C4-2B (cell line): ENCODE results near the gene WDR73.
"Not testable (repeated sequence)": the region's sequence is repeated elsewhere in the genome, so short reads cannot be mapped to it uniquely, and the experiment has no call there.

Source experiments
- H3K27ac ChIP-seq: fragments of 450-650 bp; 2 replicates; pipeline ENCODE4 v1.5.1; 2017
- ZFX ChIP-seq: fragments of 450-650 bp; IDR thresholded peaks from 2 replicates; pipeline ENCODE4 v1.6.1; 2017
- TF ChIP-seq, protein P1 (sequence below): fragments of 450-650 bp; conservative IDR thresholded peaks from 2 replicates; pipeline ENCODE4 v1.5.1; 2017; ENCODE audit warnings: mild to moderate bottlenecking

Gene WDR73

DNA sequence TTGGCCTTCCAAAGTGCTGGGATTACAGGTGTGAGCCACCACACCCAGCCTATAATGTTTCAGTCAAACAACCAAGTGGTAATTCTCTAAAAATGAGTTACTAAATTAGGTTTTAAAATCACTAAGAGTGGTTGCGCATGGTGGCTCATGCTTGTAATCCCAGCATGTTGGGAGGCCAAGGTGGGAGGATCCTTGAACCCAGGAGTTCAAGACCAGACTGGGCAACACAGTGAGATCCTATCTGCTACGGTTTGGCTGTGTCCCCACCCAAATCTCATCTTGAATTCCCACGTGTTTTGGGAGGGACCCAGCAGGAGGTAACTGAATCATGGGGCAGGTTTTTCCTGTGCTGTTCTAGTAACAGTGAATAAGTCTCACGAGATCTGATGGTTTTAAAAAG is 35.8 kb upstream of the WDR73 start:
- no peak for TF ChIP-seq ZFX
- H3K27ac ChIP-seq = no peak overlapping the region

DNA sequence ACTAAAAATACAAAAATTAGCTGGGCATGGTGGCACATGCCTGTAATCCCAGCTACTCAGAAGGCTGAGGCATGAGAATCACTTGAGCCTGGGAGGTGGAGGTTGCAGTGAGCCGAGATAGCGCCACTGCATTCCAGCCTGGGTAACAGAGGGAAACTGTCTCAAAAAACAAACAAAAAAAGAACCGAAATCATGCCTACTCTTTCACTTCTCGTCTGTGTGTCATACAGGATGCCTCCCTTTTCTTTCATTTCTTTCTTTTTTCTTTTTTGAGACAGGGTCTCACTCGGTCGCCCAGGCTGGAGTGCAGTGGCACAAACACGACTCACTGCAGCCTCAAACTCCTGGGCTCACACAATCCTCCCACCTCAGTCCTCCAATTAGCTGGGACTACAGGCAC is 32.4 kb upstream of the WDR73 start:
- H3K27ac ChIP-seq = not testable (repeated sequence)

DNA sequence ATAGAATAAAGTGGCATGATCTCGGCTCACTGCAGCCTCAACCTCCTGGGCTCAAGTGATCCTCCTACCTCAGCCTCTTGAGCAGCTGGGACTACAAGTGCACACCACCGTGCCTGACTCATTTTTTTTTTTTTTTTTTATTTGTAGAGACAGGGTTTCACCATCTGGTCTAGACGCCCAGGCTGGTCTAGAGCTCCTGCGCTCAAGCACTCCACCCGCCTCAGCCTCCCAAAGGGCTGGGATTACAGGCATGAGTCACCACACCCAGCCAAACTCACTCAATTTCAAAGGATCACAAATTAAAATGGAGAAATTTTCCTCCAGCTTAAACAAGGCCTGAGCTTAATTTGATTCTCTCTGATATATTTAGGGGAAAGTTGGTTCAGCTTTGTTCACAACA is 31.2 kb upstream of the WDR73 start:
- TF ChIP-seq, protein P1, sequence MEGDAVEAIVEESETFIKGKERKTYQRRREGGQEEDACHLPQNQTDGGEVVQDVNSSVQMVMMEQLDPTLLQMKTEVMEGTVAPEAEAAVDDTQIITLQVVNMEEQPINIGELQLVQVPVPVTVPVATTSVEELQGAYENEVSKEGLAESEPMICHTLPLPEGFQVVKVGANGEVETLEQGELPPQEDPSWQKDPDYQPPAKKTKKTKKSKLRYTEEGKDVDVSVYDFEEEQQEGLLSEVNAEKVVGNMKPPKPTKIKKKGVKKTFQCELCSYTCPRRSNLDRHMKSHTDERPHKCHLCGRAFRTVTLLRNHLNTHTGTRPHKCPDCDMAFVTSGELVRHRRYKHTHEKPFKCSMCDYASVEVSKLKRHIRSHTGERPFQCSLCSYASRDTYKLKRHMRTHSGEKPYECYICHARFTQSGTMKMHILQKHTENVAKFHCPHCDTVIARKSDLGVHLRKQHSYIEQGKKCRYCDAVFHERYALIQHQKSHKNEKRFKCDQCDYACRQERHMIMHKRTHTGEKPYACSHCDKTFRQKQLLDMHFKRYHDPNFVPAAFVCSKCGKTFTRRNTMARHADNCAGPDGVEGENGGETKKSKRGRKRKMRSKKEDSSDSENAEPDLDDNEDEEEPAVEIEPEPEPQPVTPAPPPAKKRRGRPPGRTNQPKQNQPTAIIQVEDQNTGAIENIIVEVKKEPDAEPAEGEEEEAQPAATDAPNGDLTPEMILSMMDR = no peak
- TF ChIP-seq ZFX = no peak
- H3K27ac ChIP-seq = no peak overlapping the region

DNA sequence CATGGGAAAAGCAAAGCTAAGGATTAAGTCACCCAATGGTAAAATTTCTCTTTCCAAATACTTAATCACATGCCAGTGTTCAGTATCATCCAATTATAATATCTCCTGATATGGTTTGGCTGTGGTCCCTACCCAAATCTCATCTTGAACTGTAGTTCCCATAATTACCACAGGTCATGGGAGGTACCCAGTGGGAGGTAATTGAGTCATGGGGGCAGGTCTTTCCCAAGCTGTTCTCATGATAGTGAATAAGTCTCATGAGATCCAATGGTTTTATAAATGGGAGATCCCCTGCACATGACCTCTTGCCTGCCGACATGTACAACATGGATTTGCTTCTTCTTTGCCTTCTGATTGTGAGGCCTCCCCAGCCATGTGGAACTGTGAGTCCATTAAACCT is 30.0 kb upstream of the WDR73 start:
- TF ChIP-seq, protein P1 = no peak
- no peak for TF ChIP-seq ZFX
- no peak overlapping the region for H3K27ac ChIP-seq

DNA sequence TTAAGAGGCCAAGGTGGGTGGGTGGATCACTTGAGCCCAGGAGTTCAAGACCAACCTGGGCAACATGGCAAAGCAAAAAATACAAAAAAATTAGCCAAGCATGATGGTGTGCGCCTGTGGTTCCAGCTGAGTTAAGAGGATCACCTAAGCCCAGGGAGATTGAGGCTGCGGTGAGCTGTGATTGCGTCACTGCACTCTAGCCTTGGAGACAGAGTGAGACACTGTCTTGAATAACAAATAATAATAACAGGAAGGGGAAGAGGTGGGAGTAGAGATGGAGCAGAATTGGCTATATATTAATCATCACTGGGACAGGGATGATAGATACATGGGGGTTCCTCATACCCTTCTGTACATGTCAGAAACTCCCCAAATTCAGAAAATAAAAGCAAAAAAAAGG is 27.7 kb upstream of the WDR73 start:
- H3K27ac ChIP-seq = no peak overlapping the region
- TF ChIP-seq ZFX = no peak
- TF ChIP-seq, protein P1 = no peak

DNA sequence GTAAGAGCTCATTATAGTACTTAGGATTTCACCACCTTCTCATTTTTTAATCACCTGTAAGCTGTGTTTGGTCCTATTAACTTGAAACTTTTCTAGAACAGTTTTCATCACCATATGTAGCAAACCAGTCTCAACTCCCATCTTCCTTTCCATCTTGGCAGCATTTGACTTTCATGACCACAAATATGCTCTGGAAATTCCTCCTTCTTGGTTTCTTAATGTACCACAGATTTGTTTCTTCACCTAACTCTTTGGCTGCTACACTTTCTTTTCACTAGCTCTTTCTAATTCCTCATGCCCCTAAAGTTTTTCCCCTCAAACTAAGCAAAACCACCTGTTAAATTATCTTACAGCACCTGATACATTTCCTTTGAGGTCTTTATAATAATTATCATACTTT is 17.1 kb upstream of the WDR73 start:
- H3K27ac ChIP-seq = no peak overlapping the region
- TF ChIP-seq, protein P1 = no peak
- no peak for TF ChIP-seq ZFX

DNA sequence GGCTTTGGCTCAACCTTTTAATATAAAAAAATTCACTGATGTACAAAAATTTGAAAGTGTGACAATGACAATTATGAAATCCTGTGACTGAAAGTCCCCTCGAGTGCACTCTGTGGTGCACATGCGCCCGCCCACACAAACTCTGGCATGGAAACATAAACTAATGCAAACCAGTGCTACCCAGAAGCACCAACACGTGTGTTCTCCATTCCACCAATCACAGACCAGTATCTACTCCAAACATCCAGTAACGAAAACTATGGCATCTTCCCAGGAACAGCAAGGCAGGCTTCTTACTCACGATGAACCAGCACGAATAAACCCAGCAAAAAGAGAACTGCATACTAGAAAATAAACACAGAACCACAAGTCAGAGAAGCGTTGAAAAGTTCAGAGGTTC is 15.6 kb upstream of the WDR73 start:
- TF ChIP-seq, protein P1 = no peak
- TF ChIP-seq ZFX = no peak

DNA sequence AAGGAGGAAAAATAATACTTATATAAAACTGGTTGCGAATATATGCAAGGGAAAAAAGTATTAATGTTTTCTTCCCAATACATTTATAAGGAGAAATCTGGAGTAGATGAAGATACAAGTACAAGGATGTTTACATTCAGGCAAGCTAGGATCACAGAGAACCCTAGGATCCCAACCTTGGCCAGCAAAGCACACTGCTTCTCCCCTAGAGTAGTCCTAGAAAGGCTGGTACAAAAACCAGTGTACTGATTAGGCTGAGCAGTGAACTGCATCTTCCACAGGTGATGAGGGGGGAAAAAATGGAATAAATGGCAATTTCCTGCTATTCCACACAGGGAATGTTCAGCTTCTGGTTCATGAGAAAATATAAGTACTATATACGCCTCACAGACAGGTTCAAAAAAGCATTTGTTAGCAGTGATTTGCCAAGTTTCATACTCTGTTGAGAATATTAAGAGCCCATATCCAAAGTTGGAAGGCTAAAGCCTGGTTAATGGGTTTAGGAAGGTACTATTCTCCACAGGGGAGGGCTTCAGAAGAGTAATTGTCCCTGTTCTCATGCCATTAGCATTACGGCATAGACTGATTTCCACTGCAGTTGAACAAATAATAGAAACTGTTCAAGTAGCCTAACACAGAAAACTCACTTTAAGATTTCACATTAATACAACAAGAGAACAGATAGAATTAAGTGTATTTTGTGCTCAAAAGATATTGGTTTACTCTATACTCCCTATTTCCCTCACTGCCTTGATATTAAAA is 14.3 kb upstream of the WDR73 start:
- H3K27ac ChIP-seq = no peak overlapping the region
- TF ChIP-seq, protein P1 = no peak
- no peak for TF ChIP-seq ZFX

More for the DNA sequence above, 15.6 kb upstream of the WDR73 start:
- H3K27ac ChIP-seq = no peak overlapping the region
